ENCODE results near the gene SZT2.
A peak's percentile ranks its signal among the peaks of the same experiment; 100 is the strongest.
"Not testable (repeated sequence)": the region's sequence is repeated elsewhere in the genome, so short reads cannot be mapped to it uniquely, and the experiment has no call there.

SZT2 gene

GRCh38 chr1:43388613-43389012 is 1.1 kb upstream of the SZT2 start:
- no peak for DNase-seq (ENCODE audit: low read depth)

GRCh38 chr1:43392702-43393101 is 3.0 kb downstream of the SZT2 start:
- no peak for DNase-seq (ENCODE audit: low read depth)

GRCh38 chr1:43395523-43395922 is 5.8 kb downstream of the SZT2 start:
- no peak for DNase-seq (ENCODE audit: low read depth)

GRCh38 chr1:43396059-43396458 is 6.4 kb downstream of the SZT2 start:
- DNase-seq (ENCODE audit: low read depth): no peak

- no peak for DNase-seq (ENCODE audit: low read depth)
Measured at GRCh38 chr1:43398227-43398626, 8.5 kb downstream of the SZT2 start.

GRCh38 chr1:43400441-43400840 is 10.7 kb downstream of the SZT2 start:
- DNase-seq (ENCODE audit: low read depth): peak; percentile 18

GRCh38 chr1:43402089-43402865 is 12.6 kb downstream of the SZT2 start:
- no peak for DNase-seq (ENCODE audit: low read depth)

- DNase-seq (ENCODE audit: low read depth): no peak
Measured at GRCh38 chr1:43404353-43404752, 14.7 kb downstream of the SZT2 start.

GRCh38 chr1:43405219-43405875 is 15.6 kb downstream of the SZT2 start:
- peak; percentile 92 for DNase-seq (ENCODE audit: low read depth)

- no peak for DNase-seq (ENCODE audit: low read depth)
Measured at GRCh38 chr1:43405876-43406234, 16.2 kb downstream of the SZT2 start.

GRCh38 chr1:43410571-43410970 is 20.9 kb downstream of the SZT2 start:
- no peak for DNase-seq (ENCODE audit: low read depth)

- DNase-seq (ENCODE audit: low read depth): not testable (repeated sequence)
Measured at GRCh38 chr1:43413426-43413825, 23.7 kb downstream of the SZT2 start.

- DNase-seq (ENCODE audit: low read depth): peak; percentile 44
Measured at GRCh38 chr1:43414634-43415223, 25.0 kb downstream of the SZT2 start.

- no peak for DNase-seq (ENCODE audit: low read depth)
Measured at GRCh38 chr1:43415901-43416300, 26.2 kb downstream of the SZT2 start.

- no peak for DNase-seq (ENCODE audit: low read depth)
Measured at GRCh38 chr1:43418858-43419257, 29.2 kb downstream of the SZT2 start.

- no peak for DNase-seq (ENCODE audit: low read depth)
Measured at GRCh38 chr1:43419627-43420425, 30.1 kb downstream of the SZT2 start.

- DNase-seq (ENCODE audit: low read depth): no peak
Measured at GRCh38 chr1:43420874-43421273, 31.2 kb downstream of the SZT2 start.

- no peak for DNase-seq (ENCODE audit: low read depth)
Measured at GRCh38 chr1:43421396-43421795, 31.7 kb downstream of the SZT2 start.

GRCh38 chr1:43421976-43422750 is 32.5 kb downstream of the SZT2 start:
- no peak for DNase-seq (ENCODE audit: low read depth)

- DNase-seq (ENCODE audit: low read depth): no peak
Measured at GRCh38 chr1:43422995-43423671, 33.4 kb downstream of the SZT2 start.
